DMS53 (cell line): ENCODE measurements around the gene SERINC5.
A peak's percentile ranks its signal among the peaks of the same experiment; 100 is the strongest.

Source experiments
- DNase-seq: peaks from one replicate; lab custom pipeline; 2025; lab: John Stamatoyannopoulos, UW

Gene SERINC5

DNA sequence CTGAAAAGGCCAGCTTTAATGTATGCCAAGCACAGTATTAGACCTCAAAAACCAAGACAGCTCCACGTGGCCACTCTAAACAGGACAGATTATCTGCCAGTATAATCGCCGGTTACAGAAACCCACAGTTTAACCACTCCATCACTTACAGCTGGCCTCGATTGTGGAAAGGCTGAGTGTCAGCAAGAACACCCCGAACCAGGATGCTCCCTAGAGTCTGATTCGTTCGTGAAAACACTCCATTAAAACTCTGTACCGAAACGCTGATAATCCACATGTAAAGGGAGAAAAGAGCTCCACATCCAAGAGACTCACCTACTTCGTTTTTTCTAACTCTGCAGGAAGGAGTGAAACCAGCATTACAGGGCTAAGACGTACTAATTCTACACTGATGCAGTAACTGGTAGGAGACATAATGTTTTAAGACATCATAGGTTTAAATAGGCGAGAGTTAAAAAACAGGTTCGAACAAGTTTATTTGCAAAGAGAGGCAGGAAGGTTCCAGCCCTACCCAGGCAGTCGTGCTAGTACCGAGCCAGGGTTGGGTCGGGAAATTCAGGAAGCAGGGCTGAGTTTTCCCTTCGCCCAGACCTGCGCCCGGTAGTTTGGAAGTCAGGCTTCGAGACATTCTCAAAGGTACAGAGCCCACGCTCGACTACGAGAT is 949 bp downstream of the SERINC5 start:
- no peak for DNase-seq

DNA sequence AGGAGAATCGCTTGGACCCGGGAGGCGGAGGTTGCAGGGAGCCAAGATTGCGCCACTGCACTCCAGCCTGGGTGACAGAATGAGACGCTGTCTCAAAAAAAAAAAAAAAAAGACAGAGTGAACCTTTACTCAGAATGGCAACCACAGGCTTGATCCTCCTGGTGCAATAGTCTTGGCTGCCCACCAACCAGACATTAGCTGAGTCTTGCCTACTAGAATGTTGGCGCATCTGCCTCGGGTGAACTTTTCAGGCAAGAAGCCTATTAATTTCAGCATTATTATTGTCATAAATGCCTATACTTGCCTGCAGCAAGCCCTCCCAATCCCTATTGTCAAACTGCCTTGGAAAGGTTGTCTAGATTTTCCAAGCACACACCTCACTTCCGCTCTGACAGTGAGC is 4.2 kb downstream of the SERINC5 start:
- no peak for DNase-seq

- no peak for DNase-seq
Observed at GRCh38 chr5:80250801-80251200, 5.0 kb downstream of the SERINC5 start.

DNA sequence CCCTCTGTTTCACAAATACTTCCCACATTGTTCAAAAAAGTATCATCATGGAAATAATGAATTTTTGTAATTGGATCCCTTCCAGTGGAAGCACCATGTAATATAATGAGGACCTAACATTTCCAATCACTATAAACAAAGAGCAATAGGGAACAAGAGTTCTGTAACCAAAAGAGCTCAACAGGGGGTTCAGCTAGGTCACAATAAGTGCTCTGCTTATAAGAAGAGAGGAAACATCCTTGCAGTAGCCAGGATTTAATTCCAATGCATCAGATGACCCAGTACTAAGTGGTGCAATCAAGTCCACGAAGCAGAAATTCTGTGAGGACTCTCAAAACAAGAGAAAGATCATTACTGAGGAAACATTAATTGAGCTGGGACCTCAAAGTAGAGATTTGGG is 5.9 kb downstream of the SERINC5 start:
- DNase-seq, result no peak

GRCh38 chr5:80248378-80248777 is 7.5 kb downstream of the SERINC5 start:
- no peak for DNase-seq

GRCh38 chr5:80246995-80247729 is 8.7 kb downstream of the SERINC5 start:
- peak; percentile 84 for DNase-seq

GRCh38 chr5:80246001-80246758 is 9.7 kb downstream of the SERINC5 start:
- DNase-seq, result peak; percentile 9

DNA sequence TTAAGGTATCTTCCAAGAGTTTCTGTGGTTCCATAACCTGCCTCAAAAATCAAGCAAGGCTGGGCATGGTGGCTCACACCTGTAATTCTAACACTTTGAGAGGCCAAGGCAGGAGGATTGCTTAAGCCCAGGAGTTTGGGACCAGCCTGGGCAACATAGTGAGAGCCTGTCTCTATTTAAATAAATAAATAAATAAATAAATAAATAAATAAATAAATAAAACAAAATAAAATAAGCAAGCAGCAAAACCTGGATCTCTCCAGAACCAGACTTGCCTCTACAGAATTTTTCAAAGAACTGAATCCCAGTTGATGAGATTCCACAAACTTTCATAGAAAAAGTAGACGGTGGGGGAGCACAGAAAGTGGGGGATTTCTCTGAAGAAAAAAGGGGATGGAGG is 12.3 kb downstream of the SERINC5 start:
- no peak for DNase-seq

DNA sequence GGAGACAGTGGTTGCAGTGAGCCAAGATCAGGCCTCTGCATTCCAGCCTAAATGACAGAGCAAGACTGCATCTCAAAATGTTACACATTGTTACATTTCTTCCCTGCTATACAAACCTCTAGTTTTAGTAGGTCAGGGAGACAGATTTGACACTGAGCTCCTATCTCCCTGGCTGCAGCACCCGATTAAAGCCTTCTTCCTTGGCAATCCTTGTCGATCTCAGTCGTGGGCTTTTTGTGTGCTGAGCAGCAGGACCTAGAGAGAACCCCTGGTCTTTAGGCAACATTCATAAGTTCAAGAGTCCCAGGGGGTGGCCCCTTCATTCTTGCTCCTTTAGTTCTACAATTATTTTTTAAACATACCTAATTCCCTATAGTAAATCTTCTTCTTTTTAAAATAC is 13.0 kb downstream of the SERINC5 start:
- DNase-seq, result no peak

DNA sequence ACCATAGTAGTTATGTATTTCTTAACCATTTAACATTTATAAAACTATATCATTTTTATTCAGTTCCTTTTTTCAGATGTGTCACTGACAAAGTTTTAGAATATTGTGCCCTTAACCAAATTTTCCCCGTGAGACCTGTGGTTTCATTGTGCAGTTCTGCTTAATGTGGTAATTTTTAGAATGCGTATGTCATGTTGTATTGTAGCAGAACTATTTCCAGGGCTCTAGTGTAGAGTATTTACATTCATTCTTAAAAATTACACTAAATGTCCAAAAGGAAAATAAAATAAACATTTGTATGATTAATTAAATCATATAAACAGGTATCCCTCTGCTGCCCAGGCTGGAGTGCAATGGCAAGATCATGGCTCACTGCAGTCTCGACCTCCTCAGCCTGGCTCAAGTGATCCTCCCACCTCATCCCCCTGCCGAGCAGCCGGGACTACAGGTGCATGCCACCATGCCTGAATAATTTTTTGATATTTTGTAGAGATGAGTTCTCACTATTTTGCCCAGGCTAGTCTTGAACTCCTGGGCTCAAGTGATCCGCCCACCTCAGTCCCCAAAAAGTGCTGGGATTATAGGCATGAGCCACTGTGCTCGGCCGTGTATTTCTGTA is 15.4 kb downstream of the SERINC5 start:
- no peak for DNase-seq

GRCh38 chr5:80239680-80240367 is 16.0 kb downstream of the SERINC5 start:
- no peak for DNase-seq

DNA sequence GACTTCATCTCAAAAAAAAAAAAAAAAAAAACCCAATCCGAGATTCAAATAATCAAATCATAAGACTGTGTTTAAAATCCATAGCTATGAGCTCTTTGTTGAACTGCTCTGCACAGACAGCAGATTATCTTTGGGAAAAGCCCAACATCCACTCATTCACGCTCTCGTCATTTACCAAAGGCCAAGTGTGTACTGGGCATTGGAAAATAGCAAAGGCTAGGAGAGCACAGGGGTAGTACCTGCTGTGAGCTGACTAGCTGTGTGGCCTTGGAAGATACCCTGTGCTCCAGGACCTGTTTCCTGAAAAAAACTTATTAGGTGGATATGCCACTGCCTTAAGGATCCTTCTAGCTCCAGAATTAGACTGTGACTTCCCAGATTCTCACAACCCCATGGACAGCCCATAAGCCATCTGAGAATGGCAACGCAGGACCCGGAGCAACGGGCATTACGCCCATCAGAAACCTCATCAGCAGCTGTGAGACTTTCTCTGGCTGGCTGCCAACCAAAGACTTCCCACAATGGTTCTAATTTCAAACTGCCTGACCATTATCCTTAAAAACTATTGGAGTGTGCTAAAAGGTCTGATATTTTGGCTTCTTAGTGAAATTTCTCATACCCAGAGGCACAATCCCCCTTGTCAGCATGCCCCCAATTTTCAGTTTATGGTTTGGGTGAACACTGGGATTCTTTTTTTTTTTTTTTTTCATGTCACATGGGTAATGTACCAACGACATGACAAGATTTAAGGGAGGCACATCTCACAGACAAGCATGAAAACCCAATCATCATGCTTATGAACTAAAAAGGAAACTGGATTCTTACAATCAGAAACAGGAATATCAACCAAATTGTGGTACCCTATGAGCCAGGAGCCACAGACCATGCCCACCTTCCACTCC is 16.8 kb downstream of the SERINC5 start:
- no peak for DNase-seq

- DNase-seq, result no peak
Observed at GRCh38 chr5:80238097-80238496, 17.8 kb downstream of the SERINC5 start.

DNA sequence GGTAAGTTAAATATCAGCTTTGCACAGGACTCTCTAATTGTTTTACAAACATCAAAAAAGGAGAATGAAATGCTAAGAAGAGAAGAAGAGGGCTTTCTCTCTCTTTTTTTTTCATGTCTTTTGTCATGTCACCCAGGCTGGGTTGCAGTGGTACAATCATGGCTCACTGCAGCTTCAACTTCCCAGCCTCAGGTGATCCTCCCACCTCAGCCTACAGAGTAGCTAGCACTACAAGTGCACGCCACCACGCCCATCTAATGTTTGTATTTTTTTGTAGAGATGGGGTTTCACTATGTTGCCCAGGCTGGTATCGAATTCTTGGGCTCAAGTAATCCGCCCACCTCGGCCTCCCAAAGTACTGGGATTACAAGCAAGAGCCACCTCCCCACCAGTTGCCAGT is 18.6 kb downstream of the SERINC5 start:
- DNase-seq, result no peak

DNA sequence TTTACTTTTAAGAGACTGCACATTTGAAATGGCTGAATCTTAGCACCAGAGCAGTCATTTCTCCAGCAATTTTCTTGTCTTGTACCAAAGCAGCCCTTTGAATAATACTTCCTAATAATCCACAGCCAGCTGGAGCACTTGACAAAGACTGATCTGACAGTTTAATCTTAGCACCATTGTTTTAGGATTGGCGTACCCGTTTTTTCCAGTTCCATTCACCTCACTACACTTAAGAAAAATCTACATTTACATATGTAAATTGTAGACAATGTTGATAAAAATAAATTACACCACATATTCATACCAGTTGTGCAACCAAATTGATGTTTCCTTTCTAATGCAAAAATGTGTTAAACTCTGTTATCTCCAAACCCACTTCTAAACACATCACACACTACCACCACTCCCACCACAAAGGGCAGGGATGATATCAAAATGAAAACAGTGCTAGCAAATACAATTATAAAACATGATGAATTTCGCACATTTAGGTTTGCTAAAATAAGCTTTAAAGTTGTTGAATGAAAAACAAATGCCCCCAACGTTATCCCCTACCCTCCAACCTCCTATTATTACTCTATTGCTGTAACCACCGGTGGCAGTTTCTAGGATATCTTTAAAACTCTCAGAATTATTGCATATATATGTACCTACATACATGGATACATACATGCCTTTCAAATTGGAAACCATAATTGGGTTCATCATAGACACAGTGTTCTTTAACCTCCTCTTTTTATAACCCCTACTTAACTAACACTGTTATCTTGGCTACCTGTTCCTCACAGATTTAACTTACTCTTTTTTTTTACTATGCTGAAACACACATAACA is 21.5 kb downstream of the SERINC5 start:
- DNase-seq, result no peak

DNA sequence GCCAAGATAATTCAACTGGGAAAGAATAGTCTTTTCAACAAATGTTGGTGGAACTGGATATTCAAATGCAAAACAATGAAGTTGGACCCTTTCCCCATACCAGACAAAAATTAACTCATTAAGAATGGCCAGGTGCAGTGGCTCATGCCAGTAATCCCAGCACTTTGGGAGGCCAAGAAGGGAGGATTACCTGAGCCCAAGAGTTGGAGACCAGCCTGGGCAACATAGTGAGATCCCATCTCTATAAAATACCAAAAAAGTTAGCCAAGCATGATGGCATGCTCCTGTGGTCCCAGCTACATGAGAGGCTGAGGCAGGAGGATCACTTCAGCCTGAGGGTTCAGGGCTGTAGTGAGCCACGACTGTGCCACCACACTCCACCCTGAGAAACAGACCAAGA is 24.2 kb downstream of the SERINC5 start:
- no peak for DNase-seq

DNA sequence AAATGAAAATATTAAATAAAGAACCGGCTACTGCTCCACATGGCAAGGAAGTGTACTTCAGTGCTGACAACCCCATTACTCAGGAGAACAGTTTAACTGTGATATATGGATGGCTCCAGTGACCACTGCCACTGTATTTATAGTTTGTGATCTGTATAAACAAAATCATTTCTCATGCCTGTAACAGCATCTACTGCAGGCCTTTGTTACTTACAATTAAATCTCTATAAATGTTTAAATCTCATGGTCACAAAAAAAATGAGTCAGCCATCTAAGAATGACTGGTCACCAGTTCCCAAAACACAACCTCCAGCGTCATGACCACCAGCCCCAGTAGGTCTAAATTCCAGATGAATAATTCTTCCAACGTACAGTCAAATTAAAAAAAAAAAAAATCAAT is 24.6 kb downstream of the SERINC5 start:
- no peak for DNase-seq

GRCh38 chr5:80230269-80230992 is 25.4 kb downstream of the SERINC5 start:
- no peak for DNase-seq

GRCh38 chr5:80229902-80230255 is 26.0 kb downstream of the SERINC5 start:
- DNase-seq, result no peak
